GM15510 (cell line): Measurements from ENCODE around the gene MINDY4.

Experiments
- POLR2A ChIP-seq: IDR thresholded peaks from 3 replicates; pipeline ENCODE4 v1.6.1; 2011; ENCODE audit warnings: borderline replicate concordance; ENCODE audit not compliant: insufficient read length; ENCODE audit errors: extremely low read depth

Gene MINDY4

GRCh38 chr7:30780941-30781340 lies 9.7 kb downstream of the MINDY4 start:
- no peak for TF ChIP-seq POLR2A

- no peak for TF ChIP-seq POLR2A
Observed at GRCh38 chr7:30782690-30783089, 11.5 kb downstream of the MINDY4 start.

- TF ChIP-seq POLR2A, result no peak
Observed at GRCh38 chr7:30785786-30786185, 14.6 kb downstream of the MINDY4 start.

- TF ChIP-seq POLR2A, result no peak
Observed at GRCh38 chr7:30787486-30787885, 16.3 kb downstream of the MINDY4 start.

- TF ChIP-seq POLR2A, result no peak
Observed at GRCh38 chr7:30788640-30789333, 17.6 kb downstream of the MINDY4 start.

GRCh38 chr7:30789334-30789711 lies 18.1 kb downstream of the MINDY4 start:
- no peak for TF ChIP-seq POLR2A

GRCh38 chr7:30790356-30790755 lies 19.1 kb downstream of the MINDY4 start:
- TF ChIP-seq POLR2A, result no peak

GRCh38 chr7:30791114-30791513 lies 19.9 kb downstream of the MINDY4 start:
- TF ChIP-seq POLR2A, result no peak

- TF ChIP-seq POLR2A, result no peak
Observed at GRCh38 chr7:30795161-30795948, 24.1 kb downstream of the MINDY4 start.

- TF ChIP-seq POLR2A, result no peak
Observed at GRCh38 chr7:30796105-30796869, 25.1 kb downstream of the MINDY4 start.

GRCh38 chr7:30797176-30798040 lies 26.2 kb downstream of the MINDY4 start:
- TF ChIP-seq POLR2A, result no peak

- no peak for TF ChIP-seq POLR2A
Observed at GRCh38 chr7:30799206-30799975, 28.2 kb downstream of the MINDY4 start.

GRCh38 chr7:30799976-30800661 lies 28.9 kb downstream of the MINDY4 start:
- TF ChIP-seq POLR2A, result no peak

- TF ChIP-seq POLR2A, result no peak
Observed at GRCh38 chr7:30800785-30801252, 29.6 kb downstream of the MINDY4 start.

GRCh38 chr7:30802812-30803211 lies 31.6 kb downstream of the MINDY4 start:
- TF ChIP-seq POLR2A, result no peak
